GM18499 (cell line): ENCODE results near the gene P2RX1.

Experiments used
- ATAC-seq: cut with Tn5 transposase; IDR thresholded peaks from one replicate; pipeline ENCODE4 v1.9.1; 2021; ENCODE audit warnings: moderate number of reproducible peaks; ENCODE audit not compliant: insufficient read depth, unreplicated experiment

Gene P2RX1

DNA sequence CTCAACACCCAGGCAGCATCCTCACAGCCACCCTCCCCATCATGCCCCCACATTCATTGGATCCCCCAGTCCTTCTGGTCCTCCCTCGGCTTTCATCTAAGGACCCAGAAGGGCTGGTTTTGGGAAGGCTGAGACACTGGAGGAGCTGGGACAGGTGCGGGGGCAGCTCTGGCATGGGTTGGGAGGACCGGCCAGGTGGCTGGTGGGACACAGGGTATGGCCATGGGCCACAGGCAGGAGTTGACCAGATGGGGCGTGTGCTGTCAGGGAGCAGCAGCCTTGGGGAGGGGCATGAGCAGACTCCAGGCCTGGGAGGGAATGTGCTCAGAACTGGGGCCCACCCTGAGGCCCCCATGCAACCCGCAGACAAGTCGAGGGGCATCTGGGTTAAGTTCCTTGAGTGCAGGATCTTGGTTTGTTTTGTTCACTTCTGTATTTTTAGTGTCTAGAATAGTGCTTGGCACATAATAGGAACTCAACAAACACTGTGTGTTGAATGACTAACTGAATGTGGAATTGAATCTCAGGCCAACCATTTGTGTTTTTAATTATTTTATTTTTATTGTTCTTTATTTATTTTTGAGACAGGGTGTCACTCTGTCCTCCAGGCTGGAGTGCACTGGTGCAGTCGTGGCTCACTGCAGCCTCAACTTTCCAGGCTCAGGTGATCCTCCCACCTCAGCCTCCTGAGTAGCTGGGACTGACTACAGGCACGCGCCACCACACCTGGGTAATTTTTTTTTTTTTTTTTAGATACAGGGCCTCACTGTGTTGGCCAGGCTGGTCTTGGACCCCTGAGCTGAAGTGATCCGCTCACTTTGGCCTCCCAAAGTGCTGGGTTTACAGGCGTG is 5.6 kb downstream of the P2RX1 start:
- no peak for ATAC-seq

DNA sequence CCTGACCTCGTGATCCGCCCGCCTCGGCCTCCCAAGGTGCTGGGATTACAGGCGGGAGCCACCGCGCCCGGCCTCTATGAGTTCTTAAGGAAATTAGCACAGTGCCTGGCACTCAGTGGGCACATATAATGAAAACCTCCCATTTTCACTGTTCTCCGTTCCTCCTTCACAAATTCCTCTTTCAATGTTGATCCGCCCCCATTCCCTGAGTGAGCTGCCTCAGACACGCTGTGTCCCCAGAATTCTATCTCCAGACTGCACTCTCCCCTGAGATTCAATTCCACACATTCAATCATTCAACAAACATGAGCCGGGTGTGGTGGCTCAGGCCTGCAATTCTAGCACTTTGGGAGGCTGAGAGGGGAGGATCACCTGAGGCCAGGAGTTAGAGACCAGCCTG is 7.0 kb downstream of the P2RX1 start:
- ATAC-seq, result no peak

GRCh38 chr17:3907483-3908216 is 8.6 kb downstream of the P2RX1 start:
- no peak for ATAC-seq

GRCh38 chr17:3906881-3907280 is 9.4 kb downstream of the P2RX1 start:
- no peak for ATAC-seq

DNA sequence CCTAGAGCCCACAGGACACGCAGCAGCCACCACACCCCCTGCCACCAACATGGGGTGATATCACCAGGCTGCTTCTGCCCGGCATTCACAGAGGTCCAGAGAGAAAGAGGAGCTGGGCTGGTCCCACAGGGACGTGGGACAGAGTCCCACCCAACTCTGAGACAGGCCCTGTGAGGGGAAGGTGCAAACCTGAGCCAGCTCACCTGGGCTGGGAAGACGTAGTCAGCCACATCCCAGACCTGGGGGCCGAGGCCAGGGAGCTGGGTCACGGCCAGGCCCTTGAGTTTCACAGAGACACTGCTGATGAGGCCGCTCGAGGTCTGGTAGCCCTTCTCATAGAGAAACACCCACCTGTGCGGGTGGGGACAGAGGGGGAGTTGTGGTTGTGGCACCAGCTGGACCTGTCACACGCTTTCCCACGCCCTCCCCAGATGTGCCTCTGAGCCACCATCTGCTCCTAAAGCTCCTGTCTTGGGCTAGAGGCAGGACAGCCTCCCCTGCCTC is 11.2 kb downstream of the P2RX1 start:
- ATAC-seq, result no peak

GRCh38 chr17:3904501-3904900 is 11.8 kb downstream of the P2RX1 start:
- ATAC-seq, result no peak

DNA sequence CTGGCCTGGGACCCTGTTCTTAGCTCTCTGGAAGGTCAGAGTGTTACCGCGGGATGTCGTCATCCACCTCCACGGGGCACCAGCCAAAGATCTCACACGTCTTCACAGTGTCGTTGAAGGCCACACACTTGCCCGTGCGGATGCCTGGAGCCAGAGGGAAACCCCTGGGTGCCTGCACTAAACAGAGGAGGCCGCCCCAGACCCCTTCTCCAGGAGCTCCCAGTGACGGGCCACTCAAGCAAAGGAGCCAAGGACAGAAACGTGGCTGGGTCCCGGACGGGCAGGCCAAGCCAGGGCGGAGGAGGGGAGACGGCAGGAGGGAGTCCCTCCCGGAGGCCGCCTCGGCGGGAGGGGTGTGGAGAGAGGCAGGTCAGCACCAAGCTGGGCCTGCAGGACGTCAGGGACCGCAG is 12.4 kb downstream of the P2RX1 start:
- ATAC-seq, result no peak

DNA sequence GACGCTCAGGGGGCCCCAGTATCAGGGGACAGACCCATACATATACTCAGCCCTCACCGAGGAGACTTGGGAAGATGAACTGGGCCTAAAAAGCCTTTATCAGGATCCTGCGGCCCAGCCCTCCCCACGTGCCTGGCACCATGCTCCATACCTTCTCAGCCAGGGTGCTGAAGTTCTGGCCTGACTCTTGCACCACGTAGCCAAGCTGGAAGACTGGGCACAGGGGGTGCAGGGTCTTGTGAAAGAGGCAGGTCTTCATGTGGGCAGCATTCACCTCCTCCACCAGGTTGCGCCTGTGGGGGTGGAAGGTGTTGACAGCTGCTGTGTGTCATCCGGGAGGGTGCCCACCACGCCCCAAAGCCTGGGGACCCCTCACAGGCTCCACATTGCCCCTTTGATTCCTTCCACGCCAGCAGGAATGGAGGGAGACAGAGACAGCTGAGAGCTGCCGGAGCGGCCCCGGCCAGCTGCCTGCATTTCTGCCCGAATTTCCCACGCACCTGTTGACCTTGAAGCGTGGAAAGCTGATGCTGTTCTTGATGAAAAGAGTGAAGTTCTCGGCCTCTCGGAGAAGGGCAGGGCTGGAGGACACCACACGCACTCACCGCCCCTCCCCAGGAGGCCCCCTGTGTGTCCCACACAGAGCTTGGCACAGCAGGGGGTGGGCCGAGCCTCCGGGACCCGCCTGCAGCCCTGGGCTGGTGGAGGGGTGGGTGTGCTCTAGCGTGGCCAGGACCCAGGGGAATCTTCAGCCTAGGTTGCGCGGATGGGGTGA is 13.0 kb downstream of the P2RX1 start:
- no peak for ATAC-seq

- ATAC-seq, result no peak
Observed at GRCh38 chr17:3900646-3901045, 15.6 kb downstream of the P2RX1 start.

DNA sequence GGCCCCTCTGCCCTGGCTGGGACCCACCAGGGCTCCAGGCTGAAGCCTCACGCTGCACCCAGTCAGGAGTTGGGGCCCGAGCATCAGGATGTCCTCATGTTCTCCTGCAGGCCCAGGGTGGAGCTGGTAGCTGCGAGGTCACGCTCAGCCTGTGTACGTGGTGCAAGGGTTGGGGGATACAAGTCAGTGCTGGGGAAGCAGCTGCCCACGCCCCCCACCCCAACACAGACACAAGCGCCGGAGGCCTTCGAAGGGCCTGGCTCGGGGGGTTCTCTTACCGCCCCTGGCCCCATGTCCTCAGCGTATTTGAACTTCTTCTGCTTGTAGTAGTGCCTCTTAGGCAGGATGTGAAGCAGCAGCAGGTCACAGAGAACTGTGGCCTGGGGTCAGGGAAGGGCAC is 18.5 kb downstream of the P2RX1 start:
- no peak for ATAC-seq

- ATAC-seq, result no peak
Observed at GRCh38 chr17:3896968-3897235, 19.4 kb downstream of the P2RX1 start.

DNA sequence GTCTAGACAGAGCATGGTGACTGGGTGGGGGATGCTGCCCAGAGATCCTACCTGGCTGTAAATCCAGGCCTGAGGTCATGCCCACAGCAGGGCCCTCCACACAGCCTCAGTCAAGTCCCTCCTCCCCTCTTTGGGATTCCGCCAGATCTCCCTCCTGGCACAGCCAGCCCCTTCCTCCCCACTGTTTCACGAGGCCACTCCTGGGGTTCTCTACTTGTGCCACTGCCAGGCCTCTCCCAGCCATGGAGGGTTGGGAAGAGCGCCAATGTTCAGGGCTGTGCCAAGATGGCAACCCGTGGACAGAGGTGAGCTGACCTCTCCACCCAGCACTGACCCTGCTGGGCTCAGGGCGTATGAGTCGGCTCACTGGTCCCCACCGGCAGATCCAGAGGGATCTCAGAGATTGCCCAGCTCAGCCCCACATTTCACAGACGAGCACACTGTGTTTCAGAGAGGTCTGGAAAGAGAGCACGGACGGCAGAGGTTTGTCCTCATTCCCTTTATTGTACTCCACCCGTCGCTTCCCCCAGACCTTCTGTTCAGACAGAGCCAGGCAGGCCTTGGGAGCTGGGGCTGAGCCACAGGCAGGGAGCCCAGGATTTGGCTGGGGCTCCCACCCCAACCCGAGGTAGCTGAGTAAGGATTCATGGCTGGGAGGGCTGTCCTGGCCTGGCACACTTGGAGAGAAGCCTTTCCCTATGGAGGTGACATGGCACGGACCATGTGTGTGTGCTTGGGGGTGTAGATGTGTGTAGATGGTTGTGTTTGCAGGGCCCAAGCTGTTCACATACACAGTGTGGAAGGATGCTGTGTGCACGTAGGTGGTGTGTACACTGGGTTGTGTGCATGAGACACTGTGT is 19.9 kb downstream of the P2RX1 start:
- ATAC-seq, result no peak

GRCh38 chr17:3895354-3895753 is 20.9 kb downstream of the P2RX1 start:
- ATAC-seq, result no peak

GRCh38 chr17:3894911-3895343 is 21.3 kb downstream of the P2RX1 start:
- no peak for ATAC-seq

DNA sequence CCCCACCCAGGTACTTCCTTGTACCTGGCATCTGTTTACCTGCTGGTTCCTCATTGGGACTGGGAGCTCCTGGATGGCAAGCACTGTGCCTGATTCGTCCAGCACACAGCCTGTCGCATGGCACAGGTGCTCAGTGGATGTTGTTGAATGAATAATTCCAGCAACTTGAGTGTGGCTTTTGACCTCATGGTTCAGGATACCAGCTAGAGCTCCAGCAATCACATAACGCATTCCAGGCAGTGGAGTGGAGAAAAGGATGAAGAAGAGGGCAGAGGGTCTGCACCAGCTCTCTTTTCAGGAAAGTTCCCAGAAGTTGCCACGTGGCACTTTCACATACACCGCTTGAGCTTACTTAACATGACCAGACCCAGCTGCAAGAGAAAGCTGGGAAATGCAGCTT is 22.1 kb downstream of the P2RX1 start:
- ATAC-seq, result no peak

DNA sequence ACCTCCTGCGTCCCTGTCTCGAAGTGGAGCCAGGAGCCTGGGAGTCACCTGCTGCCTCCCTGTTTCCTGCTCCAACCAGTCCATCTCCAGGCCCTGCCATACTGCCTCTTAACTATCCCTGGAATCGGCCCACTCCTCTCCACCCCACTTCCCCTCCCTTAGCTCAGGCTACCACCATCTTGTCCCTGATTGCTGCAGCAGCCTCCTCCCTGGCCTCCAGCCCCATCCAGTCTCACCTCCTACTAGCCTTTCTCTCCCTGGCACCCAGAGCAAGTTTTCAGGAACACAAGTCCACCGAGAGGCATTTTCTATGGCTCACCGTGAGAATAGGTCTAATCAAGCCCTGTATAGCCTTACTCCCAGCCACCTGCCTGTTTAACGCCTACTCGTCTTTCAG is 22.5 kb downstream of the P2RX1 start:
- no peak for ATAC-seq

GRCh38 chr17:3893003-3893719 is 23.1 kb downstream of the P2RX1 start, which contains the start of gene CAMKK1:
Gene CAMKK1, minus strand, starts transcription at chr17:3893053. Its CDS starts 7,366 bp downstream, at chr17:3885687.
- no peak for ATAC-seq

GRCh38 chr17:3892095-3892998 is 23.9 kb downstream of the P2RX1 start:
- ATAC-seq, result no peak
